Measurements from ENCODE around the gene ST8SIA1.

The ST8SIA1 gene

DNA sequence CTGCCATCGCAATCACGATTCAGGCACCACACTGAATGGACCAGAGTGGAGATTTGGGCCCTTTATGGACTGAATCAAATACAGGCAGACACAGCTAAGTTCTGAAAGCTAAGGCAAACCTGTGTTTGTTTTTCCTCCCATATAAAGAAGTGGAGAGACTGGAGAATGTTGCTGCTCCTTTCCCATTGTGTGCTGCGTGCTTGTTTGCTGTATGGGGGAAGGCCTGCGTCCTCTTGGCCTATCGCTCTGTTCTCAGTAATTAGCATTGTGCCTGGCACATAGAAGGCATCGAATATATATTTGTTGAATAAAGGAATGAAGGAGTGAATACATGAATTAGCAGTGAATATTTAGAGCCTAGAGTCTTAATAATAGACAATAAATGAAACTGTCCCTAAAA lies 12.4 kb downstream of the ST8SIA1 start:
- TF ChIP-seq, protein P1, sequence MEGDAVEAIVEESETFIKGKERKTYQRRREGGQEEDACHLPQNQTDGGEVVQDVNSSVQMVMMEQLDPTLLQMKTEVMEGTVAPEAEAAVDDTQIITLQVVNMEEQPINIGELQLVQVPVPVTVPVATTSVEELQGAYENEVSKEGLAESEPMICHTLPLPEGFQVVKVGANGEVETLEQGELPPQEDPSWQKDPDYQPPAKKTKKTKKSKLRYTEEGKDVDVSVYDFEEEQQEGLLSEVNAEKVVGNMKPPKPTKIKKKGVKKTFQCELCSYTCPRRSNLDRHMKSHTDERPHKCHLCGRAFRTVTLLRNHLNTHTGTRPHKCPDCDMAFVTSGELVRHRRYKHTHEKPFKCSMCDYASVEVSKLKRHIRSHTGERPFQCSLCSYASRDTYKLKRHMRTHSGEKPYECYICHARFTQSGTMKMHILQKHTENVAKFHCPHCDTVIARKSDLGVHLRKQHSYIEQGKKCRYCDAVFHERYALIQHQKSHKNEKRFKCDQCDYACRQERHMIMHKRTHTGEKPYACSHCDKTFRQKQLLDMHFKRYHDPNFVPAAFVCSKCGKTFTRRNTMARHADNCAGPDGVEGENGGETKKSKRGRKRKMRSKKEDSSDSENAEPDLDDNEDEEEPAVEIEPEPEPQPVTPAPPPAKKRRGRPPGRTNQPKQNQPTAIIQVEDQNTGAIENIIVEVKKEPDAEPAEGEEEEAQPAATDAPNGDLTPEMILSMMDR (IDR thresholded peaks at IDR 0.05), result no peak

DNA sequence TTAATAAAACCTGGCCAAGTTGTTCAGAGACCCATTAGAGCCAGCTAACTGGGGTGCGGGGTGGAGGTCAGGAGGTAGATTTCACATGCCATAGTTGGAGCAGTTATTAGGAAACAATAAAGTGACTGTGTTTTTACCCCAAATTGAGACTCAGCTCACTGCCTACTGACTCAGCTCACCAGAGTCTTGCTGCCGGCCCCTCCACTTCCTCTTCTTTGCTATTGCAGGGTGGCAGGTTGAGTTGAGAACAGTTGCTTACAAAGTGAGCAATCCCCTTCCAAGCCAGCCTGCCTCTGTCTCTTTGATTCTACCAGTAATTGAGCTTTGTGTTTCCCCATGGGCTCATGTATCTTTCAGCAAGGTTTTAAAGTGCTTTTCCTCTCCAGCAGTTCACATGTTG lies 12.9 kb downstream of the ST8SIA1 start:
- TF ChIP-seq, protein P1 (IDR thresholded peaks at IDR 0.05), result no peak

DNA sequence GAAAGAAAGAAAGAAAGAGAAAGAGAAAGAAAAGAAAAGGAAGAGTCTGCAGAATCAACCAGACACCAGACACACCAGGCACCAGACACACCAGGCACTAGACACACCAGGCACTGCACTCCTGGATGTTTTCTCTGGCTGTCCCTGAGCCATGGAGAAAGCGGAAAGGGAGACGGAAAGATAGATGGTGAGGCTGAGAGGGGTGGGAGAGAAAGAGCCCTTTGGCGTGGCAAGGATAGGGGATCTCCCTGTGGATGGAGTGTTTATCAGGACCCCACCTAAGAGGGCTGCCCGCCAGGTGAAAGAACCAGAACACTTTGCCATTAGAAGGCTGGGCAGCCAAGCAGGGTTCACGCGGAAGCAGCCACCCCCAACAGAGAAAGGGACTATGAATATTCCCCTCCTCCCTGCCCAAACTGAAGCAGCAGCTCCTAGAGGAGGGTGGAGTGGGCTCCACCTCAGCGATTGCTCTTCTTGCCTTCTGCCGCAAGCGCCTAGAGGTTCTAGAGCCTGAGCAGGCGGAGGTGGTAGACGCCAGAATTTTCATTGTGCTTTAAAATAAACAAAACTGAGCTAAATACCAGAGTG lies 13.4 kb downstream of the ST8SIA1 start:
- TF ChIP-seq, protein P1 (IDR thresholded peaks at IDR 0.05), result no peak

DNA sequence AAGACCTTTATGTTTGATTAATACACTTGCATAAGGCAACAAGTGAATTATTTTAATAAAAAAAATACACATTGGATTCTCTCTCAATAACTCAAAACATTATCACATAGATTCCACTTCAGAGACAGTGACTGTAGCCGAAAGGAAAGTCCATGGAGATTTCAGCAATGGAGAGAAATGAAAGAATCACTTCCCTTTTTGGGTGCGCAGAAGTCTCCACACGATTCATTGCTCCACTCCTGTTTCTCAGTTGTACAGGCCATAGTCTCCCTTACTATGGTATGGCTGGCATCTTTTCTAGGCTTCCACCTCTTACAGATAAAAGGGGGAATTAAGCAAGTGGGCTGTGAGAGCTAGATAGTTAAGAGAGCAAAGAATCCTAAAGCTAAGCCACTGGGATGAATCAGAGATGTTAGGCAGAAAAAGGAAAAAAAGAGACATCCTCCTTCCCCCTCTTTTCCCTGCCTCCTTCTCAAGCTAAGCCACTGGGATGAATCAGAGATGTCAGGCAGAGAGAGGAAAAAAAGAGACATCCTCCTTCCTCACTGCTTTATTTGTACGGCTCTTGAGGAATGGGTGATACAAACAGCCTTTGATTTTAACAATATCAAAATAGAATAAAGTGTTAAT lies 16.3 kb downstream of the ST8SIA1 start:
- TF ChIP-seq, protein P1 (IDR thresholded peaks at IDR 0.05), result no peak

DNA sequence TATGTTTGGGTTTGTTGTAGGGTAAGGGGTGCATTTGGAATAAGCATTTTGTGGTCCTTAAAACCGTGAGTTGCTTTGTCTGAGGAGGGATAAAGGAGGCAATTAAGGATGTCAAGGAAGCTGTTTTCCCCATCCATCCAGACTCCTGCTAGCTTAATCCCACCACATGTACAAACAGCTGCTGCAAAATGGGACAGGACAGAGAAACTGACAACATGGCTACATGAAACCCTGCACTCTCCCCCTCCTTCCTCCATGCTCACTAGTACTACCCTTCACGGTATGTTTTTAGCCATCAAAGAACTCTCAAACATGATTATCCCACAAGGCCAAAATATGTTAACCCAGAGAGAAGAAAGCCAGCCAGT lies 20.6 kb downstream of the ST8SIA1 start:
- TF ChIP-seq, protein P1 (IDR thresholded peaks at IDR 0.05), result no peak

DNA sequence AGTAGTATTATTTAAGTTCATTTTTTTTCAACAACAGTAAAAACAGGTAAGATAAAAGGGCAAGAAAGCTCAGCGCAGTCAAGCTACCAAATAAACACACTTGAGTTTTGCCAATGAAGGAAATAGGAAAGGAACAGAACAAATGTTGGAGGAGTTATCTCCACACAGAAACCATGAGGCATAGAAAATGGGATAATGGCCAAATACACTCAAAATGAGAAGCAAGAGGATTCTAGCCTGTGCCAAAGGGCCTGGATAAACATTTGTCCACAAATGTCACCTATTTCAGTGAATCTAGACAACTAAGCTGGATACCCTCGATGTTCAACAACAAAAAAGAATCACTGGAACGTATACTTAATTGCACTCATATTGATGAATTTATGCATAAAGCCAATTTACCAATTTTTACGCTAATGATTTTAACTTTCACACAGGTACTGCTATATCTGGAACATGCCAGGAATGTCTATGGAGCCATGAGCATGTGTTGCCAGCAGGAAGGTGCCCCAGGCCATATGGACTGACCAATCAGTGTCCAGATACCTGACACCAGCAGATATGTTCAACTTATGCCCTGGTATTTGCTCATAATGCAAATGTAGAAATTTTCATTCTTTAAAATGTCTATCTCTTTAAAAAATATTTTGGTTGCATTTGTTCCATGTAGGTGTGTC lies 21.1 kb downstream of the ST8SIA1 start:
- TF ChIP-seq, protein P1 (IDR thresholded peaks at IDR 0.05), result no peak

DNA sequence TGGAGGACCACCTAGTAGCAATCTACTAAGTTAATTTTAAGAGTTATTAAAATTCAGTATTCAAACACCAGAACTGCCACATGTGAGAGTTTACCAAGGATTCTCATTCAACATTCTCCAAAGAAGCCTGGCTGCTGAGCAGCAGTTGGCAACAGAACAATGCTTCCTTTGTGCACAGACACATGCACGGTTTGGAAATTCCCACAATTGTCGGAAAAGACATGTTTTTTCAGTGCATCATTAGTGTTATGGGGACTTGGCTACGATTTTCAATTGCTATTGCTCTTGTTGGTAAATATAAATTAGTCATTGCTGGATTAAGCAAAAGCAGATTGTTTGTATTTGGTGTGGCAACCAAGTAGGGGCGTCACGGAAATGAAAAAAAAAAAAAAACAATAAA lies 22.2 kb downstream of the ST8SIA1 start:
- TF ChIP-seq, protein P1 (IDR thresholded peaks at IDR 0.05), result no peak
